ENCODE results near the gene AKAP7.
"Not testable (repeated sequence)": the region's sequence is repeated elsewhere in the genome, so short reads cannot be mapped to it uniquely, and the experiment has no call there.

The AKAP7 gene

GRCh38 chr6:131135244-131136020 is at the start of gene AKAP7:
Gene AKAP7 (plus strand): TSS chr6:131135467. CDS start chr6:131135764, 297 bp downstream.
- peak; percentile 45 for DNase-seq

- not testable (repeated sequence) for DNase-seq
Measured at GRCh38 chr6:131090339-131090738, 44.9 kb upstream of the AKAP7 start.

GRCh38 chr6:131091944-131092343 is 43.3 kb upstream of the AKAP7 start:
- not testable (repeated sequence) for DNase-seq

- DNase-seq, result no peak
Measured at GRCh38 chr6:131093334-131093733, 41.9 kb upstream of the AKAP7 start.

- DNase-seq, result no peak
Measured at GRCh38 chr6:131096786-131097185, 38.5 kb upstream of the AKAP7 start.

- DNase-seq, result no peak
Measured at GRCh38 chr6:131101911-131102680, 33.2 kb upstream of the AKAP7 start.

GRCh38 chr6:131103296-131103695 is 32.0 kb upstream of the AKAP7 start:
- DNase-seq, result no peak

GRCh38 chr6:131103901-131104300 is 31.4 kb upstream of the AKAP7 start:
- no peak for DNase-seq

- no peak for DNase-seq
Measured at GRCh38 chr6:131107151-131107550, 28.1 kb upstream of the AKAP7 start.

GRCh38 chr6:131112249-131112648 is 23.0 kb upstream of the AKAP7 start:
- no peak for DNase-seq

GRCh38 chr6:131115651-131116050 is 19.6 kb upstream of the AKAP7 start:
- DNase-seq, result no peak

- no peak for DNase-seq
Measured at GRCh38 chr6:131116321-131116720, 18.9 kb upstream of the AKAP7 start.

GRCh38 chr6:131116755-131117360 is 18.4 kb upstream of the AKAP7 start:
- DNase-seq, result no peak

GRCh38 chr6:131117878-131118277 is 17.4 kb upstream of the AKAP7 start:
- no peak for DNase-seq

GRCh38 chr6:131122007-131122406 is 13.3 kb upstream of the AKAP7 start:
- no peak for DNase-seq

- no peak for DNase-seq
Measured at GRCh38 chr6:131122516-131122915, 12.8 kb upstream of the AKAP7 start.

- no peak for DNase-seq
Measured at GRCh38 chr6:131124336-131125071, 10.8 kb upstream of the AKAP7 start.

GRCh38 chr6:131125431-131125830 is 9.8 kb upstream of the AKAP7 start:
- no peak for DNase-seq

- no peak for DNase-seq
Measured at GRCh38 chr6:131129689-131130553, 5.3 kb upstream of the AKAP7 start.

GRCh38 chr6:131130554-131130940 is 4.7 kb upstream of the AKAP7 start:
- no peak for DNase-seq

GRCh38 chr6:131132360-131132759 is 2.9 kb upstream of the AKAP7 start:
- DNase-seq, result no peak
